Measurements from ENCODE around the gene SMIM44.
"Not testable (repeated sequence)": the region's sequence is repeated elsewhere in the genome, so short reads cannot be mapped to it uniquely, and the experiment has no call there.

The SMIM44 gene

GRCh38 chr19:3483226-3483628 lies at the start of gene SMIM44:
TSS of gene SMIM44 (minus strand) at chr19:3483441. CDS start at chr19:3483403, 38 bp downstream.
- in situ Hi-C loops (cut with MboI; ENCODE audit: low pct_unique_long_range_greater_than_20kb, low sequenced_read_pairs, unreplicated experiment), result loop anchor here (25.0 kb wide), 1 partner anchor 521 kb away; no protein-coding TSS in a partner anchor

GRCh38 chr19:3533033-3533432 lies 49.8 kb upstream of the SMIM44 start:
- DNase-seq (ENCODE audit: low spot score), result no peak
- TF ChIP-seq CTCF (IDR thresholded peaks at IDR 0.05; ENCODE audit: extremely low read depth, insufficient read depth, missing control alignments), result no peak
- in situ Hi-C loops (cut with MboI; ENCODE audit: low pct_unique_long_range_greater_than_20kb, low sequenced_read_pairs, unreplicated experiment), result no loop called here

More at GRCh38 chr19:3483226-3483628, at the start of gene SMIM44:
- no peak for DNase-seq (ENCODE audit: low spot score)
- no peak for TF ChIP-seq CTCF (IDR thresholded peaks at IDR 0.05; ENCODE audit: extremely low read depth, insufficient read depth, missing control alignments)

- TF ChIP-seq CTCF (IDR thresholded peaks at IDR 0.05; ENCODE audit: extremely low read depth, insufficient read depth, missing control alignments), result no peak
- in situ Hi-C loops (cut with MboI; ENCODE audit: low pct_unique_long_range_greater_than_20kb, low sequenced_read_pairs, unreplicated experiment), result no loop called here
- DNase-seq (ENCODE audit: low spot score), result no peak
Measured at GRCh38 chr19:3532154-3532786, 49.0 kb upstream of the SMIM44 start.

- no peak for DNase-seq (ENCODE audit: low spot score)
- no peak for TF ChIP-seq CTCF (IDR thresholded peaks at IDR 0.05; ENCODE audit: extremely low read depth, insufficient read depth, missing control alignments)
- in situ Hi-C loops (cut with MboI; ENCODE audit: low pct_unique_long_range_greater_than_20kb, low sequenced_read_pairs, unreplicated experiment), result no loop called here
Measured at GRCh38 chr19:3531716-3532115, 48.5 kb upstream of the SMIM44 start.

GRCh38 chr19:3530389-3530788 lies 47.1 kb upstream of the SMIM44 start:
- DNase-seq (ENCODE audit: low spot score), result no peak
- in situ Hi-C loops (cut with MboI; ENCODE audit: low pct_unique_long_range_greater_than_20kb, low sequenced_read_pairs, unreplicated experiment), result no loop called here
- no peak for TF ChIP-seq CTCF (IDR thresholded peaks at IDR 0.05; ENCODE audit: extremely low read depth, insufficient read depth, missing control alignments)

- in situ Hi-C loops (cut with MboI; ENCODE audit: low pct_unique_long_range_greater_than_20kb, low sequenced_read_pairs, unreplicated experiment); DNase-seq (ENCODE audit: low spot score): not testable (repeated sequence)
Measured at GRCh38 chr19:3529299-3529698, 46.1 kb upstream of the SMIM44 start.

GRCh38 chr19:3528539-3529211 lies 45.4 kb upstream of the SMIM44 start:
- DNase-seq (ENCODE audit: low spot score), result no peak
- TF ChIP-seq CTCF (IDR thresholded peaks at IDR 0.05; ENCODE audit: extremely low read depth, insufficient read depth, missing control alignments), result no peak
- in situ Hi-C loops (cut with MboI; ENCODE audit: low pct_unique_long_range_greater_than_20kb, low sequenced_read_pairs, unreplicated experiment), result no loop called here

Measured in GM13977 (cell line).